ENCODE results near the gene IRX4. TPM values are rescaled to one million over a fixed set of nuclear protein-coding genes. Genes with fewer than 3 reads are reported as not detected.

Gene IRX4
- total and polyA plus RNA-seq, 12 donors, result 0.03 TPM; not detected in 11

DNA sequence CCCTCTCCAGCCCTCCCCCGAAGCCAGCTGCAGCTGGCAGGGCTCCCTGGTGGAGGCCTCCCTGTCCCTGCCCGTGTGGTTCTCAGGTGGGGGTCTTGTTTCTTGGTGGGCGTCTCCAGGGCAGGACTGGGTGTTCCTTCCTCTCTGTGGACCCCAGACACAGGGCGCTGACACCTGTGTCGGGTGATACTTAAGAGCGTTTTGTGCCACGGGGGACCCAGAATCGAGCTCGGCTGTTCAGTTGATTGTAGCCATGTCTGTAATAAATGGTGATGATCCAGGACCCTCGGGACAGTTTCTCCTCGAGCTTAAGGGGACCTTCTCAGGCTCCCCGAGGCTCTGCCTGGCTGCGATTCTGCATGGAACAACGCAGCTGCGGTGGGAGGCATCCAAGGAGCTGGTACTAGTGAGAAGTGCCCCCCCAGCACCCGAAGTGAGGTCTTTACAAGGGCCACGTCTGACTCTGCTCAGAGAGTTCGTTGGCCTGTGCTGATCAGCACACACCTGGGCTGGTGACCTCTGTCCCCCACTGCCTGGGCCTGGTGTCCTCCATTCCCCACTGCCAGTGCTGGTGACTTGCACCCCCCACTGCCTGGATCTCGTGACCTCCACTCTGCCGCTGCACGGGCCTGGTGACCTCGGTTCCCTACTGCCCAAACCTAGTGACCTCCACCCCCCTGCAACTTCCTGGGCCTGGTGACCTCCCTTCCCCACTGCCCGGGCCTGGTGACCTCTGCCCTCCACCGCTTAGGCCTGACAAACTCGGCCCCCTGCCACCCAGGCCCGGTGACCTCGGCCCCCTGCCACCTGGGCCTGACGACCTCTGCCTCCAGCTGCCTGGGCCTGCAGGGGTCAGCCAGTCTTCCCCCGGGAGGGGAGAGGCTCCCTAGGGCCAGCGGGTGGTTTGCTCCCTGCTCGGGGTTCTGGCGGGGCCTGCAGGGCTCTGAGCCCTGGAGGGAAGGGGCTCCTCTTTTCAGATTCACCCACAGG, 45.5 kb downstream of the IRX4 start:
- no peak overlapping the region for H3K27ac ChIP-seq
- no peaks in the 10 kb centered on the region for H3K27me3 ChIP-seq
- DNase-seq, result no peak
- no peak overlapping the region for H3K4me3 ChIP-seq
- 74 to 82% (median 79%) methylated on average over 18 to 32 of the region's 32 CpGs for WGBS, 4 donors
- H3K36me3 ChIP-seq (replicated peaks in 1 of 2), result no peaks in the 10 kb centered on the region
- no peaks in the 10 kb centered on the region for H3K9me3 ChIP-seq (replicated peaks in 1 of 3)
- intact Hi-C loops (cut with DNase I), result no loop called here
- H3K4me1 ChIP-seq (replicated peaks in 1 of 2), result peaks cover 0 to 4% of the 10 kb centered on the region in 2 donors
- TF ChIP-seq POLR2A (IDR thresholded peaks at IDR 0.05), result no peak
- TF ChIP-seq, protein P1, sequence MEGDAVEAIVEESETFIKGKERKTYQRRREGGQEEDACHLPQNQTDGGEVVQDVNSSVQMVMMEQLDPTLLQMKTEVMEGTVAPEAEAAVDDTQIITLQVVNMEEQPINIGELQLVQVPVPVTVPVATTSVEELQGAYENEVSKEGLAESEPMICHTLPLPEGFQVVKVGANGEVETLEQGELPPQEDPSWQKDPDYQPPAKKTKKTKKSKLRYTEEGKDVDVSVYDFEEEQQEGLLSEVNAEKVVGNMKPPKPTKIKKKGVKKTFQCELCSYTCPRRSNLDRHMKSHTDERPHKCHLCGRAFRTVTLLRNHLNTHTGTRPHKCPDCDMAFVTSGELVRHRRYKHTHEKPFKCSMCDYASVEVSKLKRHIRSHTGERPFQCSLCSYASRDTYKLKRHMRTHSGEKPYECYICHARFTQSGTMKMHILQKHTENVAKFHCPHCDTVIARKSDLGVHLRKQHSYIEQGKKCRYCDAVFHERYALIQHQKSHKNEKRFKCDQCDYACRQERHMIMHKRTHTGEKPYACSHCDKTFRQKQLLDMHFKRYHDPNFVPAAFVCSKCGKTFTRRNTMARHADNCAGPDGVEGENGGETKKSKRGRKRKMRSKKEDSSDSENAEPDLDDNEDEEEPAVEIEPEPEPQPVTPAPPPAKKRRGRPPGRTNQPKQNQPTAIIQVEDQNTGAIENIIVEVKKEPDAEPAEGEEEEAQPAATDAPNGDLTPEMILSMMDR (IDR thresholded peaks at IDR 0.05), result no peak

DNA sequence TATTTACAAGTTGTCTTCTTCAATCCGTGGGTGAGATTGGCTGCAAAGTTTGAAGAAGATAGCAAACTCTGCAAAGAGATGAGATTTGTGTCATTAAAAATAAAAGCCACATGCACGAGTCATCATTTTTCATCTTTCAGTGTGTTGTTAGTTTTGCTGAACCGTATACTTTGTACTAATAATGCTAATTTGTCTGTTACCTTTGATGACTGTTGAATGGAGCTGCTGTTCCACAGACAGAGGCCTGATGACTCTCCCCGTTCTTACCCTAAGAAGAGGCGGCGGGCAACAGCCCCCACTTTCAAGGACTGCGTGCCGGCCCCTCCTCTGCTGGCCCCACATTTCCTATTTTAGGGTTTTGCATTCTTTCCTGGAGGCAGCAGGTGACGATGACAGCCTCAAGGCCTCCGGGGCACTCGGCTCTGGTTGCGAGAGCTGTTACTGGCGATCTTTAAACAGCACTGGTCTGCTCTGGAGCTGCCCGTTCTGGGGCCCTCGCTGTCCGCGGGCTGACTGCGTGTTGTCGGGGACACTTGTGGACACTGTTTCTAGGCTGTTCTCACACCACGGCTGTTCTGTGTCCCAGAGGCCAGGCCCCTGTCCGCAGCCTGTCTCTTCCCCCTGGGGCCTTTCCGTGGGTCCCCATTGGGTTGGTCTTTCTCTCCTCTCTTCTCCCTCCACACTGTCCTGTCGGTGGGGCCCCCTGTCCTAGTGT, 46.4 kb downstream of the IRX4 start:
- Histone ChIP-seq H3K4me3 (no peak overlapping the region), H3K4me1 (replicated peaks in 1 of 2) (peaks cover 0 to 4% of the 10 kb centered on the region in 2 donors), H3K9me3 (replicated peaks in 1 of 3) (no peaks in the 10 kb centered on the region), H3K27ac (no peak overlapping the region), H3K27me3 (no peaks in the 10 kb centered on the region), H3K36me3 (replicated peaks in 1 of 2) (no peaks in the 10 kb centered on the region)
- intact Hi-C loops (cut with DNase I), result no loop called here
- 45 to 53% (median 49%) methylated on average over 23 of the region's 23 CpGs for WGBS, 4 donors
- DNase-seq, result peak in 5 of 7 donors; percentile 31 to 60 (median 52)
- TF ChIP-seq, protein P1 (IDR thresholded peaks at IDR 0.05), result no peak
- no peak for TF ChIP-seq POLR2A (IDR thresholded peaks at IDR 0.05)

DNA sequence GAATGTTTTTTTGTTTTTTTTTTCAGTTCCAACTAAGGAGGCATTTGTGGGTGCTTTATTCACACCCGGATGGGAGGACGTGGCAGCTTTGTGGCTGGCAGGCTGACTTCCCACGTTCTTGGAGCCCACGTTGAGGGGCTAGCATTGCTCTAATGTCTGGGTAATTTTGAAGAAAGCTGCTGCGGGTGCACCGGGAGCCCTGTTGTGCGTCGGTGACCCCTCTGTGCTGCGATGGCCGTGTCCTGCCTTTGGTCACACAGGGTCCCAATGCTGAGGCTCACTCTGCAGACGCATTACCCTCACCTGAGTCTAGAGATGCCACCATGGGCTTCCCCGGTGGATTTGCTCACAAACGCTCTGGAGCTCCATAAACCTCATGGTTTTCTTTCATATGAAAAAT, 47.3 kb downstream of the IRX4 start:
- intact Hi-C loops (cut with DNase I), result no loop called here
- no peak for TF ChIP-seq POLR2A (IDR thresholded peaks at IDR 0.05)
- TF ChIP-seq, protein P1 (IDR thresholded peaks at IDR 0.05), result no peak
- DNase-seq, result no peak
- Histone ChIP-seq H3K36me3 (replicated peaks in 1 of 2) (no peaks in the 10 kb centered on the region), H3K27ac (no peak overlapping the region), H3K4me3 (no peak overlapping the region), H3K27me3 (no peaks in the 10 kb centered on the region), H3K4me1 (replicated peaks in 1 of 2) (peaks cover 0 to 4% of the 10 kb centered on the region in 2 donors), H3K9me3 (replicated peaks in 1 of 3) (no peaks in the 10 kb centered on the region)
- WGBS, 4 donors, result 85 to 89% (median 85%) methylated on average over 12 to 13 of the region's 13 CpGs

DNA sequence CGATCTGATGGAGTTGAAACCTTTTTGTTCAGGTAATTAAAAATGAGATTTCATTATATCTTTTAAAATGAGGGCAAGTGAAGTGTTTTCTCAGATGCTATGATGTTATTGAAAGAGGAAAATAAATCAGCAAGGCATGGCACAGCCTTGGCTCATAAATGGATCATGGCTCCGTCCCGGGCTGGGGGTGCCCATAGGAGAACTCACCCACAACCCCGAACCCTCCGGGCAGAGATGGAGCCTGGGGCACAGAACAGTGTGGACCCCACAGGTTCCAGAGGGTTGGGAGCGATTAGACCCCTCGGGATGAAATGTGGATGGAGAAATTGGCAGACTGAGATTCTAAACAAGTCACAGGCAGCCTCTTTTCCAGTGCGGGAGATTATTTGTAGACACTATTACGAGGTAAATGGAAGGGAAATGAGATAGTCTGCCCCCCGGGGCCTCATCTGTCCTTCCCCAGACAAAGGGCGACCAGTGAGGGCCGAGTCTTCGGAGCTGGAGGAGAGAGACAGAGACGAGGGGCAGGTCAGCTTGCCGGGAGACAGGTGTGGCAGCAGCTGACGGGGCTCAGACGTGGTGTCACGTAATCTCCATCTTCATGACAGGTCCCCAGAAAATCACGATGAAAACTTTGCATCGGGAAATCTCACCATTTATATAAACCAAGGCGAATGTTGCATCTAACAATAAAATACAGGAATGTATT, 47.9 kb downstream of the IRX4 start:
- intact Hi-C loops (cut with DNase I), result no loop called here
- no peak for TF ChIP-seq POLR2A (IDR thresholded peaks at IDR 0.05)
- TF ChIP-seq, protein P1 (IDR thresholded peaks at IDR 0.05), result no peak
- no peaks in the 10 kb centered on the region for H3K36me3 ChIP-seq (replicated peaks in 1 of 2)
- H3K27ac ChIP-seq, result no peak overlapping the region
- WGBS, 4 donors, result 65 to 75% (median 72%) methylated on average over 21 of the region's 21 CpGs
- no peak overlapping the region for H3K4me3 ChIP-seq
- peaks cover 0 to 4% of the 10 kb centered on the region in 2 donors for H3K4me1 ChIP-seq (replicated peaks in 1 of 2)
- no peaks in the 10 kb centered on the region for H3K9me3 ChIP-seq (replicated peaks in 1 of 3)
- no peaks in the 10 kb centered on the region for H3K27me3 ChIP-seq
- no peak for DNase-seq

Measured in adrenal gland (tissue), 12 donors.